Neural cell (in vitro differentiated cells): ENCODE results near the gene INSRR. TPM values are rescaled to one million over a fixed set of nuclear protein-coding genes. Genes with fewer than 3 reads are reported as not detected.

ENCODE experiments used
- H2AFZ ChIP-seq: fragments of 200-600, 300-800 bp; sonication (generic), shearing (Covaris generic); 2 replicates; pipeline ENCODE4 v1.6.0; 2014; ENCODE audit warnings: low read depth, mild to moderate bottlenecking, antibody characterized with exemption, low read length, moderate library complexity
- H3F3A ChIP-seq: fragments of 200-600 bp; shearing (Covaris generic); 2 replicates; pipeline ENCODE4 v1.6.1; 2016; ENCODE audit warnings: mild to moderate bottlenecking, moderate library complexity, mixed read lengths, antibody characterized with exemption, low read length; ENCODE audit not compliant: insufficient read depth, poor library complexity, severe bottlenecking
- H3K27ac ChIP-seq: fragments of 200-600, 300-800 bp; sonication (generic), shearing (Covaris generic); 2 replicates; pipeline ENCODE4 v1.5.1; 2014; ENCODE audit warnings: mild to moderate bottlenecking, low read length, moderate library complexity
- H3K27me3 ChIP-seq: fragments of 300-800, 200-600 bp; sonication (generic), shearing (Covaris generic); 2 replicates; pipeline ENCODE4 v1.6.0; 2014; ENCODE audit warnings: mild to moderate bottlenecking, low read depth, low read length, moderate library complexity; ENCODE audit not compliant: insufficient read depth
- H3K36me3 ChIP-seq: fragments of 300-800, 200-600 bp; sonication (generic), shearing (Covaris generic); 2 replicates; pipeline ENCODE4 v1.5.1; 2014; ENCODE audit warnings: mild to moderate bottlenecking, antibody characterized with exemption, low read length, moderate library complexity; ENCODE audit not compliant: insufficient read depth
- H3K4me2 ChIP-seq: fragments of 300-800, 200-600 bp; sonication (generic), shearing (Covaris generic); 2 replicates; pipeline ENCODE4 v1.6.0; 2014; ENCODE audit warnings: mild to moderate bottlenecking, low read length
- H3K4me3 ChIP-seq: fragments of 300-800, 200-600 bp; sonication (generic), shearing (Covaris generic); 2 replicates; pipeline ENCODE4 v1.5.1; 2014; ENCODE audit warnings: mild to moderate bottlenecking, low read length, moderate library complexity
- H3K79me2 ChIP-seq: fragments of 200-600 bp; shearing (Covaris generic); replicated peaks from 2 replicates; pipeline ENCODE4 v1.6.0; 2014; ENCODE audit warnings: mild to moderate bottlenecking, low read length, moderate library complexity; ENCODE audit not compliant: insufficient read depth
- H3K9ac ChIP-seq: fragments of 300-800, 200-600 bp; sonication (generic), shearing (Covaris generic); 2 replicates; pipeline ENCODE4 v1.6.1; 2016; ENCODE audit warnings: mild to moderate bottlenecking, low read length, mixed read lengths
- H3K9me2 ChIP-seq: fragments of 200-600 bp; shearing (Covaris generic); 2 replicates; pipeline ENCODE4 v1.6.1; 2016; ENCODE audit warnings: mild to moderate bottlenecking, low read length, mixed read lengths; ENCODE audit not compliant: insufficient read depth
- H3K9me3 ChIP-seq: fragments of 200-600, 300-800 bp; sonication (generic), shearing (Covaris generic); 2 replicates; pipeline ENCODE4 v1.6.1; 2016; ENCODE audit warnings: mild to moderate bottlenecking, mixed run types, low read length, moderate library complexity, mixed read lengths
- H4K20me1 ChIP-seq: fragments of 200-600 bp; shearing (Covaris generic); 2 replicates; pipeline ENCODE4 v1.6.1; 2016; ENCODE audit warnings: mild to moderate bottlenecking, mixed run types; ENCODE audit not compliant: insufficient read depth
- EP300 ChIP-seq: fragments of 450-650 bp; conservative IDR thresholded peaks from 2 replicates; pipeline ENCODE4 v1.6.1; 2014; ENCODE audit warnings: antibody characterized with exemption, mild to moderate bottlenecking, moderate library complexity; ENCODE audit not compliant: poor library complexity, severe bottlenecking
- EZH2 ChIP-seq: fragments of 200-600, 300-800 bp; shearing (Covaris generic), sonication (generic); IDR thresholded peaks from 2 replicates; pipeline ENCODE4 v1.6.1; 2014; ENCODE audit warnings: antibody characterized with exemption, low read length, borderline replicate concordance, mild to moderate bottlenecking; ENCODE audit not compliant: insufficient read depth, poor library complexity, severe bottlenecking
- MXI1 ChIP-seq: fragments of 450-650 bp; conservative IDR thresholded peaks from 2 replicates; pipeline ENCODE4 v1.6.1; 2014; ENCODE audit warnings: antibody characterized with exemption, mild to moderate bottlenecking; ENCODE audit not compliant: poor library complexity, severe bottlenecking
- POLR2AphosphoS5 ChIP-seq: IDR thresholded peaks from 2 replicates; pipeline ENCODE4 v1.6.1; 2012
- RAD21 ChIP-seq: fragments of 450-650 bp; conservative IDR thresholded peaks from 2 replicates; pipeline ENCODE4 v1.6.1; 2014; ENCODE audit warnings: antibody characterized with exemption, mild to moderate bottlenecking, moderate library complexity
- SMC3 ChIP-seq: fragments of 450-650 bp; conservative IDR thresholded peaks from 2 replicates; pipeline ENCODE4 v1.6.1; 2014; ENCODE audit warnings: antibody characterized with exemption, mild to moderate bottlenecking, moderate library complexity; ENCODE audit not compliant: poor library complexity
- TAF1 ChIP-seq: IDR thresholded peaks from 2 replicates; pipeline ENCODE4 v1.6.1; 2012; ENCODE audit warnings: low read depth
- polyA plus RNA-seq: library from polyadenylated mRNA; depleted of rRNA; stranded (reverse); fragments of >200 nt; gene quantifications from 2 replicates; pipeline ENCODE4 v1.2.3, GENCODE V29; 2014
- TF ChIP-seq, protein P1 (sequence below): IDR thresholded peaks from 2 replicates; pipeline ENCODE4 v1.6.1; 2012; ENCODE audit warnings: borderline replicate concordance
- TF ChIP-seq, protein P2 (sequence below): fragments of 450-650 bp; IDR thresholded peaks from 2 replicates; pipeline ENCODE4 v1.5.1; 2014; ENCODE audit warnings: antibody characterized with exemption, mild to moderate bottlenecking, moderate library complexity; ENCODE audit not compliant: poor library complexity, severe bottlenecking

Gene INSRR
- polyA plus RNA-seq, 1 donor from 2014 or later = 3.0 TPM

DNA sequence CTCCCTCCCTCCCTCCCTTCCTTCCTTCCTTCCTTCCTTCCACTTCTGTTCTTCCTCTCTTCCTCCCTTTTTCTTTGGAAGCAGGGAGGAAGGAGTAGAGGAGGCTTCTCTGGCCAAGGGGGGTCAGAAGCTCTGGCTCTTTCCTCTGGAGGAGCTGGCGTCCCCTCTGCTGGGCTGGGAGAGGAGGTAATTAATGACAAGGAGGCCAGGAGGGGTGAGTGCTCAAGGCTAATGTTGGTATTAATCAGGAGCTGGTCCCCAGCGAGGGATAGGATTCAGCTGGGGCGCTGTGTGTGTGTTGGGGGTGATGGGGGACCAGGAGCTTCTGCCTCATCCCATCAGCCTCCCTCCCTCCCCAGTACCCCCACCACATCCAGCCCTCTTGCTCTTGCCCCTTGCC is 28.4 kb upstream of the INSRR start:
- Histone ChIP-seq H3K27me3 (peaks cover 14% of the 10 kb centered on the region), H2AFZ (no peak overlapping the region)
- no peak for TF ChIP-seq MXI1
- TF ChIP-seq, protein P1, sequence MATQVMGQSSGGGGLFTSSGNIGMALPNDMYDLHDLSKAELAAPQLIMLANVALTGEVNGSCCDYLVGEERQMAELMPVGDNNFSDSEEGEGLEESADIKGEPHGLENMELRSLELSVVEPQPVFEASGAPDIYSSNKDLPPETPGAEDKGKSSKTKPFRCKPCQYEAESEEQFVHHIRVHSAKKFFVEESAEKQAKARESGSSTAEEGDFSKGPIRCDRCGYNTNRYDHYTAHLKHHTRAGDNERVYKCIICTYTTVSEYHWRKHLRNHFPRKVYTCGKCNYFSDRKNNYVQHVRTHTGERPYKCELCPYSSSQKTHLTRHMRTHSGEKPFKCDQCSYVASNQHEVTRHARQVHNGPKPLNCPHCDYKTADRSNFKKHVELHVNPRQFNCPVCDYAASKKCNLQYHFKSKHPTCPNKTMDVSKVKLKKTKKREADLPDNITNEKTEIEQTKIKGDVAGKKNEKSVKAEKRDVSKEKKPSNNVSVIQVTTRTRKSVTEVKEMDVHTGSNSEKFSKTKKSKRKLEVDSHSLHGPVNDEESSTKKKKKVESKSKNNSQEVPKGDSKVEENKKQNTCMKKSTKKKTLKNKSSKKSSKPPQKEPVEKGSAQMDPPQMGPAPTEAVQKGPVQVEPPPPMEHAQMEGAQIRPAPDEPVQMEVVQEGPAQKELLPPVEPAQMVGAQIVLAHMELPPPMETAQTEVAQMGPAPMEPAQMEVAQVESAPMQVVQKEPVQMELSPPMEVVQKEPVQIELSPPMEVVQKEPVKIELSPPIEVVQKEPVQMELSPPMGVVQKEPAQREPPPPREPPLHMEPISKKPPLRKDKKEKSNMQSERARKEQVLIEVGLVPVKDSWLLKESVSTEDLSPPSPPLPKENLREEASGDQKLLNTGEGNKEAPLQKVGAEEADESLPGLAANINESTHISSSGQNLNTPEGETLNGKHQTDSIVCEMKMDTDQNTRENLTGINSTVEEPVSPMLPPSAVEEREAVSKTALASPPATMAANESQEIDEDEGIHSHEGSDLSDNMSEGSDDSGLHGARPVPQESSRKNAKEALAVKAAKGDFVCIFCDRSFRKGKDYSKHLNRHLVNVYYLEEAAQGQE = no peak
- no peak for TF ChIP-seq EZH2
- TF ChIP-seq SMC3 = no peak
- TF ChIP-seq, protein P2, sequence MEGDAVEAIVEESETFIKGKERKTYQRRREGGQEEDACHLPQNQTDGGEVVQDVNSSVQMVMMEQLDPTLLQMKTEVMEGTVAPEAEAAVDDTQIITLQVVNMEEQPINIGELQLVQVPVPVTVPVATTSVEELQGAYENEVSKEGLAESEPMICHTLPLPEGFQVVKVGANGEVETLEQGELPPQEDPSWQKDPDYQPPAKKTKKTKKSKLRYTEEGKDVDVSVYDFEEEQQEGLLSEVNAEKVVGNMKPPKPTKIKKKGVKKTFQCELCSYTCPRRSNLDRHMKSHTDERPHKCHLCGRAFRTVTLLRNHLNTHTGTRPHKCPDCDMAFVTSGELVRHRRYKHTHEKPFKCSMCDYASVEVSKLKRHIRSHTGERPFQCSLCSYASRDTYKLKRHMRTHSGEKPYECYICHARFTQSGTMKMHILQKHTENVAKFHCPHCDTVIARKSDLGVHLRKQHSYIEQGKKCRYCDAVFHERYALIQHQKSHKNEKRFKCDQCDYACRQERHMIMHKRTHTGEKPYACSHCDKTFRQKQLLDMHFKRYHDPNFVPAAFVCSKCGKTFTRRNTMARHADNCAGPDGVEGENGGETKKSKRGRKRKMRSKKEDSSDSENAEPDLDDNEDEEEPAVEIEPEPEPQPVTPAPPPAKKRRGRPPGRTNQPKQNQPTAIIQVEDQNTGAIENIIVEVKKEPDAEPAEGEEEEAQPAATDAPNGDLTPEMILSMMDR = no peak
- TF ChIP-seq POLR2AphosphoS5 = no peak
- no peak for TF ChIP-seq RAD21

DNA sequence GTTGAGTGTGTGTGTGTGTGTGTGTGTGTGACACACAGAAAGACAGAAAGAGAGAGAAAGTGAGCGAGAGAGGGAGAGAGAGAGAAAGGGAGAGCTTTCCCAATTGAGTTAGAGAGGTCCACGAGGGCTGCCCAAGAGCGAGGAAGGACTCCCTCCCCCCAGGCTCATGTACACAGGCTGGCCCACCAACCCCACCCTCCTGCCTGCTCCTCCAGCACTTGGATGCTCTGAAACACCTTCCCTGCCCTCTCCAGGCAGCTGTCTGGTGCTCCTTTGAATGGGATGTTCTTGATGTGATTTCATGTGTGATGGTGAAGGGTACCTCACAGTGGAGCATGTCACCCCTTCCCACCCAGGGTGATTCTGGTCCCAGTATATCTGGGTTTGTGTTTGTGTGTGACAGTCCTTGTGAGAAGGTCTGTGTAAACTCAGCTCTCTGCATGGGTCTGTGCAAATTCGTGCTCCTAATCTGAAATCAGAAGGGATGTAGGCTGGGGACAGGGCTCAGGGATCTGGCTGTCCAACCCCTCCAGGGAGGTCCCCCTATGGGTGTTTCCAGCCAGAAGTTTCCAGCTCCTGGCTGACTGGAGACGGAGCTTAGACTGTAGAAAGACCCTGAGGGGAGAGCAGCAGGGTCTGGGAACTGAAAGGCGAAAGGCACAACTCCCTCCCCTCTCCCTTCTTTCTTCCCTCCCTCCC is 27.8 kb upstream of the INSRR start:
- peak overlapping the region; percentile 20 for H3K27ac ChIP-seq
- TF ChIP-seq EP300 (no peak), TAF1 (no peak), EZH2 (no peak), MXI1 (no peak), SMC3 (no peak), POLR2AphosphoS5 (no peak), RAD21 (no peak)
- TF ChIP-seq, protein P1 = no peak
- TF ChIP-seq, protein P2 = no peak

More for the DNA sequence above, 28.4 kb upstream of the INSRR start:
- Histone ChIP-seq H3K36me3 (no peaks in the 10 kb centered on the region), H3K9ac (no peak overlapping the region), H3K4me2 (no peak overlapping the region), H3K9me2 (no peaks in the 10 kb centered on the region), H3F3A (no peaks in the 10 kb centered on the region), H3K9me3 (no peaks in the 10 kb centered on the region), H3K79me2 (no peaks in the 10 kb centered on the region), H4K20me1 (no peaks in the 10 kb centered on the region), H3K27ac (peak overlapping the region; percentile 39), H3K4me3 (peak overlapping the region; percentile 18)

More for the DNA sequence above, 27.8 kb upstream of the INSRR start:
- Histone ChIP-seq H3K9me3 (no peaks in the 10 kb centered on the region), H3K27me3 (peaks cover 8% of the 10 kb centered on the region), H2AFZ (no peak overlapping the region), H3K36me3 (no peaks in the 10 kb centered on the region), H3K4me2 (no peak overlapping the region), H3F3A (no peaks in the 10 kb centered on the region), H3K4me3 (no peak overlapping the region), H3K9ac (peak overlapping the region; percentile 16), H3K79me2 (no peaks in the 10 kb centered on the region), H3K9me2 (no peaks in the 10 kb centered on the region), H4K20me1 (no peaks in the 10 kb centered on the region)
